ENCODE results near the gene MYO1D. TPM values are rescaled to one million over a fixed set of nuclear protein-coding genes. Genes with fewer than 3 reads are reported as not detected.
A peak's percentile ranks its signal among the peaks of the same experiment; 100 is the strongest.
"Not testable (repeated sequence)": the region's sequence is repeated elsewhere in the genome, so short reads cannot be mapped to it uniquely, and the experiment has no call there.

The MYO1D gene
- total RNA-seq, 1 experiment from 2014 or later, result 0.10 TPM

GRCh38 chr17:32529604-32530003 is 347.3 kb downstream of the MYO1D start:
- DNase-seq (ENCODE audit: low spot score), result peak; percentile 23

GRCh38 chr17:32528825-32529224 is 348.1 kb downstream of the MYO1D start:
- DNase-seq (ENCODE audit: low spot score), result no peak

- no peak for DNase-seq (ENCODE audit: low spot score)
Observed at GRCh38 chr17:32527146-32527545, 349.8 kb downstream of the MYO1D start.

- peak; percentile 87 for DNase-seq (ENCODE audit: low spot score)
Observed at GRCh38 chr17:32525122-32525521, 351.8 kb downstream of the MYO1D start.

GRCh38 chr17:32524553-32524880 is 352.4 kb downstream of the MYO1D start:
- not testable (repeated sequence) for DNase-seq (ENCODE audit: low spot score)

GRCh38 chr17:32523827-32524552 is 352.9 kb downstream of the MYO1D start:
- no peak for DNase-seq (ENCODE audit: low spot score)

- DNase-seq (ENCODE audit: low spot score), result no peak
Observed at GRCh38 chr17:32523017-32523680, 353.8 kb downstream of the MYO1D start.

- no peak for DNase-seq (ENCODE audit: low spot score)
Observed at GRCh38 chr17:32520737-32521404, 356.1 kb downstream of the MYO1D start.

GRCh38 chr17:32520104-32520701 is 356.7 kb downstream of the MYO1D start:
- peak; percentile 64 for DNase-seq (ENCODE audit: low spot score)

GRCh38 chr17:32519228-32520103 is 357.5 kb downstream of the MYO1D start:
- peak; percentile 31 for DNase-seq (ENCODE audit: low spot score)

- no peak for DNase-seq (ENCODE audit: low spot score)
Observed at GRCh38 chr17:32518646-32519227, 358.2 kb downstream of the MYO1D start.

- DNase-seq (ENCODE audit: low spot score), result no peak
Observed at GRCh38 chr17:32517982-32518381, 358.9 kb downstream of the MYO1D start.

GRCh38 chr17:32516940-32517701 is 359.8 kb downstream of the MYO1D start:
- DNase-seq (ENCODE audit: low spot score), result no peak

- no peak for DNase-seq (ENCODE audit: low spot score)
Observed at GRCh38 chr17:32516450-32516849, 360.5 kb downstream of the MYO1D start.

GRCh38 chr17:32515677-32516383 is 361.1 kb downstream of the MYO1D start:
- DNase-seq (ENCODE audit: low spot score), result no peak

- no peak for DNase-seq (ENCODE audit: low spot score)
Observed at GRCh38 chr17:32514606-32515005, 362.3 kb downstream of the MYO1D start.

- no peak for DNase-seq (ENCODE audit: low spot score)
Observed at GRCh38 chr17:32513579-32513978, 363.3 kb downstream of the MYO1D start.

GRCh38 chr17:32512328-32512727 is 364.6 kb downstream of the MYO1D start:
- no peak for DNase-seq (ENCODE audit: low spot score)

GRCh38 chr17:32510466-32510865 is 366.5 kb downstream of the MYO1D start:
- DNase-seq (ENCODE audit: low spot score), result no peak

GRCh38 chr17:32508926-32509325 is 368.0 kb downstream of the MYO1D start:
- DNase-seq (ENCODE audit: low spot score), result no peak
